ENCODE results near the gene ARVCF.

- no peak for TF ChIP-seq EZH2 (IDR thresholded peaks at IDR 0.05; ENCODE audit: insufficient read depth, poor library complexity, severe bottlenecking)
- TF ChIP-seq EZH2phosphoT487 (IDR thresholded peaks at IDR 0.05; ENCODE audit: insufficient read depth, low read depth) = no peak
These were observed 23.7 kb downstream of the ARVCF start for GRCh38 chr22:19992921-19993355.
